Glomerular visceral epithelial cell (primary cell): ENCODE data around the gene PADI4.
"Not testable (repeated sequence)": the region's sequence is repeated elsewhere in the genome, so short reads cannot be mapped to it uniquely, and the experiment has no call there.

Experiments used
- DNase-seq: peaks from one replicate; pipeline ENCODE4 v3.0.0-alpha.2; 2016; ENCODE audit errors: extremely low spot score

The PADI4 gene

GRCh38 chr1:17314491-17314971, 6.5 kb downstream of the PADI4 start:
- no peak for DNase-seq

DNA sequence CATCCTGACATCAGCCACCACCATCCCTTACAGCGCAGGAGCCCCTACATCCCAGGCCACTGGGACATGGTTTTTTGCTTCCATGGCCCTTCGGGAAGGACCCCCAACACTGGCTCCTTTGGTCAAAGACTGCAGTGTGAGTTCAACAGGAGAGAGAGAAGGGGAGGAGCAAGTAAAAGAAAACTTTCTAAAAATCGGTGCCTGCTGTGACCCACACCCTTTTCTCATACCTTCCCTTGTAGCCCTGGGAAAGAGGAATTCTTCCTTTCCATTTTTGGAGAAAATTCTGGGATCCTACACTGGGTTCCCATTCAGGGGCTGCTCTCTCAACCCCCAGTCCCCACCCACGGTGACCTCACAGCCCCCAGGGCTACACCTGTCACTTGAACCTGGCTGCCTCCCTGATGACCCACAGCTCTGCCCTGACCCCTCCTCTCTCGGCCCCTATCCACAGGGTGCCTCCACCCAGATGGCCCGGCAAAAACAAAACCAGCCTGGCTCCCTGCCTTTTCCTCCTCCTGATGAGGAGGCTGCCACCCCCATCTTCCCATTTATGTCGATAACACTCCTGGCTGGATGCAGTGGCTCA, 7.6 kb downstream of the PADI4 start:
- no peak for DNase-seq

DNA sequence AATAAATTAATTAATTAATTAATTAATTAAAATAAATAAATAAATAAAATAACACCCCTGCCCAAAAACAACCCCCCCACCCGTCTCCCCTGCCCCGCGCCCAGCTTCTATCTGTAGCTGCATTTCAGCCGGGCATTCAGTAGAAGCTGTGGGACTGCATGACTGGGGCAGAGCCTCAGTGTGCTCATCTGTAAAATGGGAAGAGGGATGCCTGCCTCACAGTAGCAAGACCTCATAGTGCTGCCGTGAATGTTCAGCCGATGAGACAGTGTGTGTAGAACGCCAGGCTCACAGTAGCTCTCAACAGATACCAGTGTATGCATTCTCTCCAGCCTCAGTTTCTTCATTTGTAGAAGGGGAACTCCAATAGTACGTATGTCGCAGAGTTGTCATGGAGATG, 8.7 kb downstream of the PADI4 start:
- DNase-seq, result no peak

DNA sequence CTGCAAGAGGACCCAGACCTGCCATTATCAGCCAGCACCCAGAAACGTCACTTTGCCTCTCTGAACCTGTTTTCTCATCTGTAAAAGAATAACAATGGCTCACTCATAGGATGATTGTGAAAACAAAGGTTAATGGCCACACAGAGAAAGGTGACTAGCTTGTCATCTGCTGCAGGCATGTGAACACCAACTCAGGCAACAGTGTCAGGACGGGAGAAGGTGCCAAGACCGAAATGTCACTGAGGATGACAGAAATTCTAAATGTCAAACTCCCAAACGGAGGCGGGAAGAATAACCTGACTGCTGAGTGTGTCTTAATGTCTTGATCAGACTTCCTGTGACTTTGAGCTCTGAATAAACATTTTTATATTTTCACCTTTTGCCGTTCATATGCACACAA, 10.3 kb downstream of the PADI4 start:
- no peak for DNase-seq

- no peak for DNase-seq
Measured at GRCh38 chr1:17319561-17320350, 11.8 kb downstream of the PADI4 start.

DNA sequence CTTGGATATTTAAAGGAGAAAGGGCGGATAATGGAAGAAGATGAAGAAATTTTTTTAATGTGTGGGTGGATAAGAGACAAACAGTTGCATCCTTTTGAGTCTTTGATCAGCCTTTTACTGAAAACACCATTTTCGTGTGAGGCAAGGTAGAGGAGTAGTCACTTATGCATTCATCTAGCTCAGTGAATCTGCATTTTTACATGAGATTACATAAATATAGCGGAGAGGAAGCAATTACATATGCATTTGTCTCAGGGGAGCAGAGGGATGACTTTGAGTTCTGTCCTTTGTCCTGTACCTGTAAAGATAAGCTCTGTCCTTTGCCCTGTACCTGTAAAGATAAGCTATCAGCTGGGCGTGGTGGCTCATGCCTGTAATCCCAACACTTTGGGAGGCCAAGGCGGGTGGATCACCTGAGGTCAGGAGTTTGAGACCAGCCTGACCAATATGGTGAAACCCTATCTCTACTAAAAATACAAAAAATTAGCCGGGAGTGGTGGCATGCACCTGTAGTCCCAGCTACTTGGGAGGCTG, 13.9 kb downstream of the PADI4 start:
- DNase-seq, result not testable (repeated sequence)

- no peak for DNase-seq
Measured at GRCh38 chr1:17328855-17329254, 20.9 kb downstream of the PADI4 start.

DNA sequence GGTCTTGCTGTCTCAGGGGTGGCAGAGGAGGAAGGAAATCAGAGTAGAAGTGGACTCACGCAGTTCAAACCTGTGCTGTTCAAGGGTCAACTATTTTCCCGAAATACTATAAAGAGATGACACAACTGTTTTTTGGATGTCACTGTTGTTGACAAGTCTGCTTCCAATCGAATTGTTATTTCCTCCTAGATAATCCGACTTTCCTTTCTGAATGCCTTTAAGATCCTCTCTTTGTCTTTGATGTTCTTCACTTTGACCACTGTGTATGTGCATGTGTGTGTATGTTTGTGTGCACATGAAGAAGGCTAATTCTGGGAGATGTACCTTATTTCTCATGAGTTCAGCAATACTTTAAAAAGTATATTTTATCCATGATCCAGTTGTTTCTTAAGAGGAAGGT, 21.6 kb downstream of the PADI4 start:
- DNase-seq, result no peak

DNA sequence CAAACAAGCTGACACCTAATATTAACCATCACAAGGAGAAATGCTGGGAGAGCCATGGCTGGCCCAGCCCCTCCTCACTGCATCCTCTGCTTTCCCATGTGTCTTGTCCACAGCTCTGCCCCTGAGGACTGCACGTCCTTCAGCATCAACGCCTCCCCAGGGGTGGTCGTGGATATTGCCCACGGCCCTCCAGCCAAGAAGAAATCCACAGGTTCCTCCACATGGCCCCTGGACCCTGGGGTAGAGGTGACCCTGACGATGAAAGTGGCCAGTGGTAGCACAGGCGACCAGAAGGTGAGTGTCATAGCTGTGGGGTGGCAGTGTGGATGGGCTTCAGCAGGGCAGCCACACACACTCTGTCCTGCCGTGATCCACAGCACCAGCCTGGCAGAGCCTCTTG, 22.9 kb downstream of the PADI4 start:
- DNase-seq, result no peak

DNA sequence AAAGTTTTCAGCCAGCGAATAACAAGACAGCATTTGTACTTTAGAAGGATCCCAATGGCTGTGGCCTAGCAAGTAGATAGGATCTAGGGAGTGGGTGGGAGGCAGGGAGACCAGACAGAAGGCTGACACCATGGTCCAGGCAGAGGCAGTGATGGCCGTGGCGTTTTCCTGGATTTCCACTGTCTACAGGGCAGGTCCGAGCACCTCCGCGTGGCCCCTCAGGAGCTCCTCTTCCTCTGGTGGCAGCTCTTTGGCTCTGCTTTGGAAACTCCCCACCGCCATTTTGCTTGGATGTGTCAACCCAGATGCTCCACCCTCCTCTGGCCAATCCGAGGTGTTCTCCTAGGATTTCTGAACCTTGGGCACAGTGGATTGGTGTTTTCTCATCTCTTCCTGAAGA, 25.1 kb downstream of the PADI4 start:
- DNase-seq, result no peak

- peak; percentile 75 for DNase-seq
Measured at GRCh38 chr1:17335821-17336710, 28.1 kb downstream of the PADI4 start.

DNA sequence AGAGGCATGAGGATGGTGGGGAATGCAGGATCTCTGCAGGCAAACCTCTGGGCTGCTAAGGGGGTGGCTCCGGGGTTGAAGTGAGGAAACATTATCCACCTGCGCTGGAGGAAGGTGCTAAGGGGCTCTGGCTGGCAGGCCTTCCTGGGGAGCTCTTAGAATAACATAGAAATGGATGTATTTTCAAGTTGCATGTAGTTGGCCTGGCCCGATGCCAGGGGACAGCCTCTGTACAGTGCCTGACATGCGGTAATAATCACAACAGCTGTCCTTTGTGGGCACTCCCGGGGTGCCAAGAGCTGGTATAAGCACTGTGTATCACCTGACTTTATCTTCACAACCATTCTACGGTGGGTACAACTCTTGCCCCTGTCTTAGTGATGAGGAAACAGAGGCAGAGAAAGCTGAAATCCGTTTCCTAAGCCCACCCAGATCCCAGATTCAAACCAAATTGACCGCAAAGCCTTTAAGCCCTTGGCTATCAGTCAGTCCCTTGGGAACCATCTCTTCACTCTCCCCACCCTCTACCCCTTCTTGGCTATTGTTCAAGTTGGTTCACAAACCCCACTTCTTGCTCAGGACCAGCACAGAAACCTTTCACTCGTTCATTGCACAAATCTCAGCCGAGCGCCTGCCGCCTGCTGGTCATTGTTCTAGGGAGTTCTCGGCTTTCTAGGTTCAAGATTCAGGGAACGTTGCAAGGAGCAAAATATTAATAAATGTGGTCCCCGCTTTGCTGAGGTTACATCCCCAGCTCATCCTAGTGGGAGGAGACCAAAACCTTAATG, 30.9 kb downstream of the PADI4 start:
- no peak for DNase-seq

GRCh38 chr1:17339521-17339920, 31.5 kb downstream of the PADI4 start:
- DNase-seq, result no peak

DNA sequence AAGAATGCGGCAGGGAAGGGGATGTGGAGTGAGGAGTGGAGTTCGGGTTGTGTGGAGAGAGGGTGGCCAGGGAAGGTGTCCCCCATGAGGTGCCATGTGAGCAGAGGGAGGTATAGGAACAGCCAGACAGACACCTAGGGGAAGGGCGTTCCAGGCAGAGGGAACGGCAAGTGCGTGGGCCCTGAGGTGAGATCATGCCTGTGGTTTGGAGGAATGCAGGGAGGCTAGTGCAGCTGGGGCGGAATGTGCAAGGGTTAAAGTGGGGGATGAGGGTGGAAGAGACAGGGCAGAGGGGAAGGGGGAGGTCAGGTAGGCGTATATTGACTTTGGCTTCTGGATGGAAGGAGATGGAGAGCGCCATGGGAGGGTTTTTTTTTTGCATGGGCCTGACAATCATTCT, 32.4 kb downstream of the PADI4 start:
- peak; percentile 20 for DNase-seq

- DNase-seq, result no peak
Measured at GRCh38 chr1:17342014-17342441, 34.0 kb downstream of the PADI4 start.

- DNase-seq, result not testable (repeated sequence)
Measured at GRCh38 chr1:17345506-17345905, 37.5 kb downstream of the PADI4 start.

GRCh38 chr1:17346046-17346789, 38.2 kb downstream of the PADI4 start:
- no peak for DNase-seq

- DNase-seq, result peak; percentile 15
Measured at GRCh38 chr1:17347769-17348592, 40.0 kb downstream of the PADI4 start.

GRCh38 chr1:17348593-17349234, 40.7 kb downstream of the PADI4 start:
- DNase-seq, result no peak
